Measurements from ENCODE around the gene ANKRD40CL.

DNA sequence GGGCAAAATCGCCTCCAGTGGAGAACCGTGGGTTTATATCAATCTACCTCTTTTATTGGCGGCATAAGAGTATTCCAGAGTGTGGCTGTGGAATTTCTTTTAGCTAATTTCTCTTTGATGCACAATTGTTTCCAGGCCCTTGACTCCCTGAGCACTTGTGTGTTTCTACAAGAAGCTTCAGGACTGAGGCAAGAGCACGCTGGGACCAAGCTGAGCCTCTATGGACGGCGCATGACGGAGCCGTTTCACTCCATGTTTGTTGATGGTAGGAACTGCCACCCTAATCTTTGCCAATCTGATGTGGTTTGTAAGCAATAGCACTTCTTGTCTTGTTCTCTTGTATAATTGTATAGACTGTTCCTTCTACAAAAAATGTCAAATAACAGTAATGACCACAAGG is 11.2 kb upstream of the ANKRD40CL start:
- no peak for TF ChIP-seq SP1 (CRISPR knock-in tag; IDR thresholded peaks at IDR 0.05)
- no peak for TF ChIP-seq ZNF766 (CRISPR knock-in tag; conservative IDR thresholded peaks at IDR 0.05)
- TF ChIP-seq ZNF76 (CRISPR knock-in tag; IDR thresholded peaks at IDR 0.05; ENCODE audit: borderline replicate concordance), result no peak
- no peak for TF ChIP-seq NFYB (IDR thresholded peaks at IDR 0.05; ENCODE audit: extremely low read depth, insufficient read length)
- TF ChIP-seq, protein P1, sequence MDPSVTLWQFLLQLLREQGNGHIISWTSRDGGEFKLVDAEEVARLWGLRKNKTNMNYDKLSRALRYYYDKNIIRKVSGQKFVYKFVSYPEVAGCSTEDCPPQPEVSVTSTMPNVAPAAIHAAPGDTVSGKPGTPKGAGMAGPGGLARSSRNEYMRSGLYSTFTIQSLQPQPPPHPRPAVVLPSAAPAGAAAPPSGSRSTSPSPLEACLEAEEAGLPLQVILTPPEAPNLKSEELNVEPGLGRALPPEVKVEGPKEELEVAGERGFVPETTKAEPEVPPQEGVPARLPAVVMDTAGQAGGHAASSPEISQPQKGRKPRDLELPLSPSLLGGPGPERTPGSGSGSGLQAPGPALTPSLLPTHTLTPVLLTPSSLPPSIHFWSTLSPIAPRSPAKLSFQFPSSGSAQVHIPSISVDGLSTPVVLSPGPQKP (CRISPR knock-in tag; IDR thresholded peaks at IDR 0.05), result no peak
- TF ChIP-seq, protein P2, sequence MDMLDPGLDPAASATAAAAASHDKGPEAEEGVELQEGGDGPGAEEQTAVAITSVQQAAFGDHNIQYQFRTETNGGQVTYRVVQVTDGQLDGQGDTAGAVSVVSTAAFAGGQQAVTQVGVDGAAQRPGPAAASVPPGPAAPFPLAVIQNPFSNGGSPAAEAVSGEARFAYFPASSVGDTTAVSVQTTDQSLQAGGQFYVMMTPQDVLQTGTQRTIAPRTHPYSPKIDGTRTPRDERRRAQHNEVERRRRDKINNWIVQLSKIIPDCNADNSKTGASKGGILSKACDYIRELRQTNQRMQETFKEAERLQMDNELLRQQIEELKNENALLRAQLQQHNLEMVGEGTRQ (CRISPR knock-in tag; IDR thresholded peaks at IDR 0.05), result no peak
- TF ChIP-seq EGR1 (conservative IDR thresholded peaks at IDR 0.05), result no peak
- TF ChIP-seq POLR2A (conservative IDR thresholded peaks at IDR 0.05), result no peak
- TF ChIP-seq SMC3 (conservative IDR thresholded peaks at IDR 0.05; ENCODE audit: insufficient read depth, low read depth, low read length), result no peak
- TF ChIP-seq, protein P3, sequence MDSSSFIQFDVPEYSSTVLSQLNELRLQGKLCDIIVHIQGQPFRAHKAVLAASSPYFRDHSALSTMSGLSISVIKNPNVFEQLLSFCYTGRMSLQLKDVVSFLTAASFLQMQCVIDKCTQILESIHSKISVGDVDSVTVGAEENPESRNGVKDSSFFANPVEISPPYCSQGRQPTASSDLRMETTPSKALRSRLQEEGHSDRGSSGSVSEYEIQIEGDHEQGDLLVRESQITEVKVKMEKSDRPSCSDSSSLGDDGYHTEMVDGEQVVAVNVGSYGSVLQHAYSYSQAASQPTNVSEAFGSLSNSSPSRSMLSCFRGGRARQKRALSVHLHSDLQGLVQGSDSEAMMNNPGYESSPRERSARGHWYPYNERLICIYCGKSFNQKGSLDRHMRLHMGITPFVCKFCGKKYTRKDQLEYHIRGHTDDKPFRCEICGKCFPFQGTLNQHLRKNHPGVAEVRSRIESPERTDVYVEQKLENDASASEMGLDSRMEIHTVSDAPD (CRISPR knock-in tag; IDR thresholded peaks at IDR 0.05), result no peak
- TF ChIP-seq PCBP1 (IDR thresholded peaks at IDR 0.05; ENCODE audit: low read depth, low read length, poor library complexity, severe bottlenecking), result no peak
- TF ChIP-seq, protein P4, sequence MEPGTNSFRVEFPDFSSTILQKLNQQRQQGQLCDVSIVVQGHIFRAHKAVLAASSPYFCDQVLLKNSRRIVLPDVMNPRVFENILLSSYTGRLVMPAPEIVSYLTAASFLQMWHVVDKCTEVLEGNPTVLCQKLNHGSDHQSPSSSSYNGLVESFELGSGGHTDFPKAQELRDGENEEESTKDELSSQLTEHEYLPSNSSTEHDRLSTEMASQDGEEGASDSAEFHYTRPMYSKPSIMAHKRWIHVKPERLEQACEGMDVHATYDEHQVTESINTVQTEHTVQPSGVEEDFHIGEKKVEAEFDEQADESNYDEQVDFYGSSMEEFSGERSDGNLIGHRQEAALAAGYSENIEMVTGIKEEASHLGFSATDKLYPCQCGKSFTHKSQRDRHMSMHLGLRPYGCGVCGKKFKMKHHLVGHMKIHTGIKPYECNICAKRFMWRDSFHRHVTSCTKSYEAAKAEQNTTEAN (CRISPR knock-in tag; IDR thresholded peaks at IDR 0.05), result no peak

Data from K562 (cell line).